CD4-positive, alpha-beta T cell treated with Interleukin-17A for 1 hour (primary cell): ENCODE measurements around the gene COL11A2.

Experiments
- DNase-seq: peaks from one replicate; pipeline ENCODE4 v3.0.0-alpha.2; 2020

Gene COL11A2

DNA sequence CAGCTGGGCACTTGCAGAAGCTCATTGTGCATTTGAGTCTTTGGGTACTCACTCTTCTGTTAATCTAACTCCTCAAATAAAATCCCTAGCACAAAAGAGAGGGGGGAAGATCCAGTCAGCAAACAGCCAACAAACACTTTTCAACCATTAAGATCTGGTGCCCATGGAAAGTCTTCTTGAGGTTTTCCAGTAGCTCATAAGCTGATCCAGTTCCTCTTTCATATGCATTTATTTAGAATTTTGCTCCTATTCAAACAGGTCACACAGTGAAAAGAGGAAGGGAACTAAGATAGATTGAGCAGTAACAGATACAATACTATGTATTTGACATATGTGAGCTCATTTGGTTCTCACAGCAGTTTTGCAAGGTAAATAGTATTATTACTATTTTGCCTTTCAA, 77.9 kb downstream of the COL11A2 start:
- DNase-seq = no peak

DNA sequence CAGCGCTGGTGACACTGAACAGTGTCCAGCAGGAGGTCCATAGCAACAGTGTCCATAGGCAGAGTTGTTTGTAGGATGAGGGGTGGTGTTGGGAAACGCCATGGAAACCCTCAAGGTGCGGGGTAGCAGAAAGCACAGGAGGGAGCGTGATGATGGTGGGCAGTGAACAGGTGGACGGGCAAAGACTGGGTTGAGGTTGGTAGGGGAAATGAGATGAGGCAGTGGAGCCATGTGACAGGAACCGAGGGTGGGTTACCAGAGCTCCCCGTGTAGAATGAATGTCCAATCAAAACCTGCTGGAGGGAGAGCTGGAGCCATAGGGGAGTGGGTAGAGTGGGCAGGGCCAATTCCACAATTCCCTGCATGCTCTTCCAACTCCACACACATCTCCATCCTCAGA, 78.5 kb downstream of the COL11A2 start:
- no peak for DNase-seq
